A549 (cell line): ENCODE data around the gene ZNF566.

ENCODE experiments used
- EP300 ChIP-seq, 2 experiments: fragments of >200 bp; sonication (Bioruptor Twin); formaldehyde crosslinking; IDR thresholded peaks; 2 replicates in 1 of 2; 3 replicates in 1 of 2; pipeline ENCODE4 v1.6.1; 2016 to 2017
- KDM5A ChIP-seq: fragments of 200-600 bp; sonication (generic); IDR thresholded peaks from 2 replicates; pipeline ENCODE4 v1.6.1; 2016; ENCODE audit warnings: antibody characterized with exemption, mild to moderate bottlenecking
- MAFK ChIP-seq: fragments of 450-650 bp; IDR thresholded peaks from 2 replicates; pipeline ENCODE4 v1.6.1; 2014; ENCODE audit not compliant: partially characterized antibody
- POLR2A ChIP-seq: IDR thresholded peaks from 2 replicates; pipeline ENCODE4 v1.6.1; 2012; ENCODE audit warnings: mild to moderate bottlenecking, low read length
- RAD21 ChIP-seq, 2 experiments: fragments of >200 bp in 1 of 2; sonication (Bioruptor Twin) in 1 of 2; formaldehyde crosslinking in 1 of 2; IDR thresholded peaks in 1 of 2; conservative IDR thresholded peaks in 1 of 2; 2 replicates in 1 of 2; 3 replicates in 1 of 2; pipeline ENCODE4 v1.6.1; 2012 to 2018; ENCODE audit warnings: inconsistent platforms in 1 of 2
- TF ChIP-seq, protein P1 (sequence below): fragments of 200-600 bp; sonication (generic); IDR thresholded peaks from 2 replicates; pipeline ENCODE4 v1.6.1; 2016; ENCODE audit warnings: antibody characterized with exemption, mild to moderate bottlenecking, moderate library complexity
- TF ChIP-seq, protein P2 (sequence below): fragments of >200 bp; sonication (Bioruptor Twin); formaldehyde crosslinking; IDR thresholded peaks from 3 replicates; pipeline ENCODE4 v1.5.1; 2016
- TF ChIP-seq, protein P3 (sequence below): fragments of 450-650 bp; IDR thresholded peaks from 2 replicates; pipeline ENCODE4 v1.6.1; 2014; ENCODE audit warnings: antibody characterized with exemption

DNA sequence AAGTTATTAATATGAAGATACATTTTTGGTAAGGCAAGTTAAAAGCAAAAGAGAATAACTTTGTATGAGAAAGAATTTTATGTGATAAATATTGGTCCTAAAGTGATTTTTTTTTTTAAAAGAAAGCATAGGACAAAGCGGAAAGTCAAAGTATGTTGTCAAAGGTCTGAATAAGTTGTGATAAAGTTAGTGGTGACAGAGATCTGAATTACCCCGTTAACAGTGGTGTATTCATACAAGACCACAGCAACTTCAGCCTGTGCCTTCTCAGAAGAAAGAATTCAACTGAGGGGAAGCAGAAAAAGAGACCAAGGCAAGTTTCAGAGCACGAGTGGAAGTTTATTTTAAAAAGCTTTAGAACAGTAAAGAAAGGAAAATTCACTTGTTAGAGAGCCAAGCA is 19.0 kb upstream of the ZNF566 start:
- TF ChIP-seq KDM5A (no peak), POLR2A (no peak), MAFK (no peak), RAD21 (conservative IDR thresholded peaks at IDR 0.05 in 1 of 2, IDR thresholded peaks at IDR 0.05 in 1 of 2) (no peak), EP300 (IDR thresholded peaks at IDR 0.05) (no peak)
- TF ChIP-seq, protein P1, sequence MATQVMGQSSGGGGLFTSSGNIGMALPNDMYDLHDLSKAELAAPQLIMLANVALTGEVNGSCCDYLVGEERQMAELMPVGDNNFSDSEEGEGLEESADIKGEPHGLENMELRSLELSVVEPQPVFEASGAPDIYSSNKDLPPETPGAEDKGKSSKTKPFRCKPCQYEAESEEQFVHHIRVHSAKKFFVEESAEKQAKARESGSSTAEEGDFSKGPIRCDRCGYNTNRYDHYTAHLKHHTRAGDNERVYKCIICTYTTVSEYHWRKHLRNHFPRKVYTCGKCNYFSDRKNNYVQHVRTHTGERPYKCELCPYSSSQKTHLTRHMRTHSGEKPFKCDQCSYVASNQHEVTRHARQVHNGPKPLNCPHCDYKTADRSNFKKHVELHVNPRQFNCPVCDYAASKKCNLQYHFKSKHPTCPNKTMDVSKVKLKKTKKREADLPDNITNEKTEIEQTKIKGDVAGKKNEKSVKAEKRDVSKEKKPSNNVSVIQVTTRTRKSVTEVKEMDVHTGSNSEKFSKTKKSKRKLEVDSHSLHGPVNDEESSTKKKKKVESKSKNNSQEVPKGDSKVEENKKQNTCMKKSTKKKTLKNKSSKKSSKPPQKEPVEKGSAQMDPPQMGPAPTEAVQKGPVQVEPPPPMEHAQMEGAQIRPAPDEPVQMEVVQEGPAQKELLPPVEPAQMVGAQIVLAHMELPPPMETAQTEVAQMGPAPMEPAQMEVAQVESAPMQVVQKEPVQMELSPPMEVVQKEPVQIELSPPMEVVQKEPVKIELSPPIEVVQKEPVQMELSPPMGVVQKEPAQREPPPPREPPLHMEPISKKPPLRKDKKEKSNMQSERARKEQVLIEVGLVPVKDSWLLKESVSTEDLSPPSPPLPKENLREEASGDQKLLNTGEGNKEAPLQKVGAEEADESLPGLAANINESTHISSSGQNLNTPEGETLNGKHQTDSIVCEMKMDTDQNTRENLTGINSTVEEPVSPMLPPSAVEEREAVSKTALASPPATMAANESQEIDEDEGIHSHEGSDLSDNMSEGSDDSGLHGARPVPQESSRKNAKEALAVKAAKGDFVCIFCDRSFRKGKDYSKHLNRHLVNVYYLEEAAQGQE = no peak
- TF ChIP-seq, protein P2, sequence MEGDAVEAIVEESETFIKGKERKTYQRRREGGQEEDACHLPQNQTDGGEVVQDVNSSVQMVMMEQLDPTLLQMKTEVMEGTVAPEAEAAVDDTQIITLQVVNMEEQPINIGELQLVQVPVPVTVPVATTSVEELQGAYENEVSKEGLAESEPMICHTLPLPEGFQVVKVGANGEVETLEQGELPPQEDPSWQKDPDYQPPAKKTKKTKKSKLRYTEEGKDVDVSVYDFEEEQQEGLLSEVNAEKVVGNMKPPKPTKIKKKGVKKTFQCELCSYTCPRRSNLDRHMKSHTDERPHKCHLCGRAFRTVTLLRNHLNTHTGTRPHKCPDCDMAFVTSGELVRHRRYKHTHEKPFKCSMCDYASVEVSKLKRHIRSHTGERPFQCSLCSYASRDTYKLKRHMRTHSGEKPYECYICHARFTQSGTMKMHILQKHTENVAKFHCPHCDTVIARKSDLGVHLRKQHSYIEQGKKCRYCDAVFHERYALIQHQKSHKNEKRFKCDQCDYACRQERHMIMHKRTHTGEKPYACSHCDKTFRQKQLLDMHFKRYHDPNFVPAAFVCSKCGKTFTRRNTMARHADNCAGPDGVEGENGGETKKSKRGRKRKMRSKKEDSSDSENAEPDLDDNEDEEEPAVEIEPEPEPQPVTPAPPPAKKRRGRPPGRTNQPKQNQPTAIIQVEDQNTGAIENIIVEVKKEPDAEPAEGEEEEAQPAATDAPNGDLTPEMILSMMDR = no peak
- TF ChIP-seq, protein P3, sequence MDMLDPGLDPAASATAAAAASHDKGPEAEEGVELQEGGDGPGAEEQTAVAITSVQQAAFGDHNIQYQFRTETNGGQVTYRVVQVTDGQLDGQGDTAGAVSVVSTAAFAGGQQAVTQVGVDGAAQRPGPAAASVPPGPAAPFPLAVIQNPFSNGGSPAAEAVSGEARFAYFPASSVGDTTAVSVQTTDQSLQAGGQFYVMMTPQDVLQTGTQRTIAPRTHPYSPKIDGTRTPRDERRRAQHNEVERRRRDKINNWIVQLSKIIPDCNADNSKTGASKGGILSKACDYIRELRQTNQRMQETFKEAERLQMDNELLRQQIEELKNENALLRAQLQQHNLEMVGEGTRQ = no peak
